Stimulated activated naive CD8-positive, alpha-beta T cell treated with anti-CD3 and anti-CD28 coated beads, Interleukin-15, amount 100 ng/mL, for 72 hours (primary cell): Measurements from ENCODE around the gene AMPD3.

Experiments
- ATAC-seq: fragments of 150-1000 bp; cut with Tn5 transposase; 2 replicates; pipeline ENCODE4 v1.10.0; 2021; ENCODE audit warnings: mild to moderate bottlenecking, moderate library complexity
- DNase-seq, 2 donors: peaks; one replicate each; pipeline ENCODE4 v3.0.0; 2021 to 2022
- H3K27ac Mint-ChIP-seq, 2 donors: one replicate each; pipeline ENCODE4 v1.8.0; 2022; ENCODE audit warnings: mild to moderate bottlenecking in 2 of 2, mixed read lengths in 2 of 2, moderate library complexity in 2 of 2
- H3K27me3 Mint-ChIP-seq: one replicate; pipeline ENCODE4 v1.8.0; 2022; ENCODE audit warnings: mixed read lengths
- H3K4me1 Mint-ChIP-seq: one replicate; pipeline ENCODE4 v1.8.0; 2022; ENCODE audit warnings: mild to moderate bottlenecking, mixed read lengths
- H3K4me3 Mint-ChIP-seq, 2 donors: one replicate each; pipeline ENCODE4 v1.8.0; 2022; ENCODE audit warnings: mild to moderate bottlenecking in 2 of 2, mixed read lengths in 2 of 2, moderate library complexity in 1 of 2
- H3K9me3 Mint-ChIP-seq, 2 donors: one replicate each; pipeline ENCODE4 v1.8.0; 2022; ENCODE audit warnings: mixed read lengths in 2 of 2

The AMPD3 gene

DNA sequence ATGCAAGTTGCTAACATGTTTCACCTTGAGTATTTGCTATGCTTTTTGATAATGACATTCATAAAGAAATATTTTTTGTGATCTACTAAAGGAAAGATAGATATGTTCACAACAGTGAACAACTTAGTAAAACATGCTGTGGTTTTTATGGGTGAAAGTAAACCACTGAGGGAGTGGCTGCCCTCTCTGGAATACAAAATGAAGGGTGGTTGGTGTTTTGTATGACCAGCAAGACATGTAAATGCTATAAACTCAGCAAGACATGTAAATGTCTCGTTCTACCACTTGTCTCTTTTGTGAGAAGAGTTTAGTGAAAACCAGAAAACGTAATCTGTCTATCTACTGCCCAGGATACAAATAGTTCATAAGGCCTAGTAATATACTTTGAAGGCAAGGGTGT lies 7.6 kb upstream of the AMPD3 start:
- Mint-ChIP-seq H3K9me3 (no peaks in the 10 kb centered on the region), H3K27ac (no peak overlapping the region), H3K4me3 (no peak overlapping the region), H3K4me1 (peaks cover 76% of the 10 kb centered on the region), H3K27me3 (no peaks in the 10 kb centered on the region)
- ATAC-seq (no peak), DNase-seq (no peak)

DNA sequence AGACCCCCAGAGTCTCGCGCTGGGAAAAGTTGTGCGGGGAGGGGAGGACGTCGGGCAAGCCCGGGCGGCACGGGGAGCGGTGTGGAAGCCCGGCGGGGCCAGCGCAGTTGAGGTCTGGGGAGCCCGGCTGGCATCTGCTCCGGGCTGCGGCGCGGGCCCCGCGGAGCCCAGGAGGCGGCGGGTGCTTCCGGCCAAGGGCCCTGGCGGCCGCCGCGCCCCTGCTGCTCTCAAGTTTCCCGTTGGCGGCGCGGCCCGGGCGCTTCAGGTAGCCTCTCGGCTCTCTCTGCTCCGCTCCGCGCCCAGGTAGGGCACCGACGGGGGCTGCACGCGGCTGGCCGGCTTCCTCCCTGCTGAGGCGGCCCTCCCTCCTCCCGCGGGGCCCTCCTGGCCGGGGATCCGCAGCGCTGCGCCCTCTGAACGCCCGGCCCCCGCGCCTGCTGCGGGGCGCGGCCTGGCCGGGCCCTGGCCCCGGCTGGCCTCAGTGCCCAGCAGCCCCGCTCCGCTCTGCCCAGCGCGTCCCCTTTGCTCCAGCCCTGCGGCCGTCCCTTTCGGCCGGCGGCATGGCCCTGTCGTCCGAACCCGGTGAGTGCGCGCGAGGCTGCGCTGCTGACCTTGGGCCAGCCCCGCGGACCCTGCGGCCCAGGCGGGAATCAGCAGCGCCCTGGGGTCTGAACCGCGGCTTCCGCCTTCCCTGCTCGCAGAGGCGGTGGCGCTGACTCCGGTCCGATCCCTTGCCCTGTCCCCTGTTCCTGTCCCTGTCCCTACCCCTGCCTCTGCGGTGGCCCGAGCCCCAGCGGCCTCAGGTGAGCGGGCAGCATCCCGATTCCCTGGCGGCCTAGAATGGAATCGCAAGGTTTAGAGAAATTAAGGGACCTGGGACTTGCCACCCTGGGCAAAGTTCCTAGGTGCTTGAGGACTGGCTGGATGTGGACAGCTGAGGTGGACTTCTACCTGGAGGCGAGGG lies 4.3 kb upstream of the AMPD3 start:
- H3K9me3 Mint-ChIP-seq = no peaks in the 10 kb centered on the region
- peak overlapping the region; percentile 86 to 94 for H3K4me3 Mint-ChIP-seq
- ATAC-seq (peak; percentile 69), DNase-seq (peak; percentile 65 to 66)
- H3K27me3 Mint-ChIP-seq = no peaks in the 10 kb centered on the region
- peaks cover 75% of the 10 kb centered on the region for H3K4me1 Mint-ChIP-seq
- peak overlapping the region; percentile 96 to 99 for H3K27ac Mint-ChIP-seq

DNA sequence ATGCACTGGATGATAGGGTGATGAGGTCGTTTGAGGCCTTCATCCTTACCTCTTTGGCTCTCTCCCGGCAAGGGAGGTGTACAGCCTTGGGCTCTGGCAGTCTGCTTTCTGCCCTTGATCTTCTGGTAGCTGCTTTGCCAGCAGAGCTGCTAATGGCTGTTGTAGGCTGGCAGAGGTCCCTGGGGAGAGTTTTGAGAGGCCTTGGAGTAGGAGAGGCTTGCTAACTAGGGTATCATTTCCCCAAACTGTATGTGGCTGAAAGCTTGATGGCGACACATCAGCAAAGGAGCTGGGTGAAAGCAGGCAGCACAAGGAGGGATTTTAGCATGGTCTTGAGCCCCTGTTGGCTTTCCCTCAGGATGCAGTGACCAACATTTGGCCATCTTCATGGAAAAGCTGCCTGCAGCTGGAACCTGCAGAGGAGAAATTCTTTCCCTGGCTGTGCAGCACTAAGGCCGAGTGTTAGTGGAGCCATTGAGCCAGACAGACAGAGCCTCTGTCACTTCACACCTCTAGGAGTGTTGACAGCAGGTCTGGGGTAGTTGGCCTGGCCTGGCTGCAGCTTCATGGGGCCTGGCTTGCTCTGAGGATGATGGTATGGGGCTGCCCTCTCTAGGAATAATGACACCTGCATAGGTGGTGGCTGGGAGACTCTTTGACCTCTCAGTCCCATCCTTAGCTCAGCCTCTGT lies 3.5 kb upstream of the AMPD3 start:
- Mint-ChIP-seq H3K27ac (peak overlapping the region; percentile 96 to 97), H3K4me3 (peak overlapping the region; percentile 86 to 92), H3K9me3 (no peaks in the 10 kb centered on the region), H3K27me3 (no peaks in the 10 kb centered on the region), H3K4me1 (peaks cover 77% of the 10 kb centered on the region)
- no peak for ATAC-seq
- peak in 1 of 2 donors; percentile 12 for DNase-seq

DNA sequence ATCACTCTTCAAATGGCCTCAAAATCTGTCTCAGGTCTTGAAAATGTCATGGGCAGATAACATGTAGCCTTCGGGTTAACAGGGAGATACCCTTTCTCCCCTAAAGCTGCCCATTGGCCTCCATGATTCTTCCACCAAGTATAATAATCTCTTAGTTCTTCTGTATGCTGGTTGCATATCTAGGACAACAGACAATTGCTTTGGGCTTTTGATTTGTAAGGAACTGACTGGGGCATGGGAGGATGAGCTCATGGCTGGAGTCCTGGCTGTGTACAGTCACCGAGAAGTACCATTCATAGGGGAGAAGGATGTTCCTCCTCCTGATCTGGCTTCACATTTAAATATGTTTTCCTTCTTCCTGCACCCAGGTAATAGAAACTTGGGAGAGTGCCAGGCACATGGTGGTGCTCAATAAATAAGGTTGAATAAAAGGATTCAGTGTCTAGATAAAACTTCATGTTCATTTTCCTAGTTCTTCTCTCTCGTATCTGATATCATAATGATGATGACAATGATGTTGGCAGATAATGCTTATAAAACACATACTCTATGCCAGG lies 2.8 kb upstream of the AMPD3 start:
- no peak for DNase-seq
- peaks cover 81% of the 10 kb centered on the region for H3K4me1 Mint-ChIP-seq
- no peaks in the 10 kb centered on the region for H3K9me3 Mint-ChIP-seq
- no peaks in the 10 kb centered on the region for H3K27me3 Mint-ChIP-seq
- no peak overlapping the region for H3K27ac Mint-ChIP-seq
- ATAC-seq = no peak
- H3K4me3 Mint-ChIP-seq = peak overlapping the region in 1 of 2 donors; percentile 92

DNA sequence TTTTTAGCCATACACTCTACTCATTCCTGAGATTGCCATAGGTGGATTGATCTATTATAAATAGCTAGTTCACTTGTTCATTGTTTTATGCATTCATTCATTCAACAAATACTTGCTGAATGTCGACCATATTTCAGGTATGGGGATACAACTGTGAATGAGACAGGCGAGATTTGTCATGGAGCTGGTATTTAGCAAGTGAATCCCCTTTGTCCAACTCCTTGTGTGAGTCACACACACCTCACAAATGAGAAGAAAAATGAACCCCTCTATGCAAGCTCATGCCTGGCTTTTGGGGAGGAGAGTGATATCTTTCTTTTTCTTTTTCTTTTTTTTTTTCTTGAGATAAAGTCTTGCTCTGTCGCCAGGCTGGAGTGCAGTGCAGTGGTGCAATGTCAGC lies 1.8 kb upstream of the AMPD3 start:
- ATAC-seq (no peak), DNase-seq (no peak)
- no peaks in the 10 kb centered on the region for H3K9me3 Mint-ChIP-seq
- H3K4me3 Mint-ChIP-seq = no peak overlapping the region
- H3K27me3 Mint-ChIP-seq = no peaks in the 10 kb centered on the region
- H3K27ac Mint-ChIP-seq = no peak overlapping the region
- H3K4me1 Mint-ChIP-seq = peaks cover 83% of the 10 kb centered on the region

DNA sequence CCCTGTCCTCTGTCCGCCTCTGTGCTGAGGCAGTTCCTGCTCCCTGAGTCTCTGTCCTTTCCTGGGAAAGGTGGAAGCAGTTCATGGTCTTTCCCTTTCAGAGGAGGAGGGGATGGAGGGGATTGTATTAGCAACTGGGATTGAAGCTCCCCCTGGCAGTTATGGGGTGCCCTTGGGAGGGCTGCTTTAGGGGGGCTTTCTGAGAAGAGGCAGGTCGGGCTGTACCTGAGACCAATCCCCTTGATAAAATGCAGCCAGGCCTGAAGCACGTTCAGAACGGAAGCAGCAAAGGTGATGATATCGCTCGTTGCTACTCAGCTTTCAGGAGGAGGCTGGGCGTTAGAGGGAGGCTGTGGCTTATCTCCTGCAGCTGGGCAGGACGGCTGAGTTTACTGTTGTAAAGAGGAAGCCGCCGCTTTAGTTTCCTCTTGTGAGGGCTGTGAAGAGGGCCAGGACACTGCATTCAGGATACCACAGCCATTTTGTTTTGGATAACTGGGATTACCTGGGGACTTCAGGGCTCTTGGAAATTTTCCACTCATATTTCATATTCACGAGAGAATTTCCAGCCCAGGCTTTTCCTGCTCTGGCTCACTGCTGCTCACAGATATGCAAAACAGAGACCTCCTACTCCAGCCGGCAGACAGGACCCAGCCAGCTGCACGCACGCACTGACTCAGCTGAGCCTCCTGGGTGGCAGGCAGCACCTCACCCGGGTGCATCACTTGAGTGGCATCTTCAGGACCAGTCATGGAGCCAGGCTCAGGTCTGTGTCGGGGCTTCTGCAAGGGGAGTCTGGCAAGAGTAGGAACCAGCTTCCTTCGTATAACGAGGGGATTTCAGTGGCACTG lies 798 bp downstream of the AMPD3 start:
- DNase-seq = peak; percentile 60 to 75
- H3K27me3 Mint-ChIP-seq = no peaks in the 10 kb centered on the region
- H3K9me3 Mint-ChIP-seq = no peaks in the 10 kb centered on the region
- peak; percentile 69 for ATAC-seq
- peak overlapping the region; percentile 90 for H3K27ac Mint-ChIP-seq
- peaks cover 95% of the 10 kb centered on the region for H3K4me1 Mint-ChIP-seq
- H3K4me3 Mint-ChIP-seq = peak overlapping the region; percentile 94 to 97

DNA sequence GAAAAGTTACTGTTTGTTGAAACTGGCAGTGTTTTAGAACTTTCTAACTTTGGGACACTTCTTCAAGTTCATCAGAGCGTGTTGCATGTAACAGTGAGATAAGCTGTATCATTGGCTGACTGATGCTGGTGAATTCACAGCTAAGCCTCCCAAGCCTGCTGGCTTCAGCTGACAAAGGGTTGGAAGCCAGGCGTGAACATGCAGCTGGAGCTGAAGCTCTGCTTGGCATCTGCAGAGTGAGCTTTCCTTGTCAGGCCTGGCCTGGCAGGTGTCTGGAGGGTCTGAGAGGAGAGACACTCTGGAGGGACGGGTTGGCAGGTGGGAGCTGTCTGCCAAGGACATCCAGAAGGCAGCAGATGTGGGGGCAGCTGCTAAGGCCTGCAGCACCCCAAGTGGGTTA lies 1.5 kb downstream of the AMPD3 start:
- Mint-ChIP-seq H3K27ac (peak overlapping the region; percentile 87 to 90), H3K27me3 (no peaks in the 10 kb centered on the region), H3K4me1 (peaks cover 91% of the 10 kb centered on the region), H3K9me3 (no peaks in the 10 kb centered on the region), H3K4me3 (peak overlapping the region; percentile 94 to 97)
- DNase-seq = no peak
- no peak for ATAC-seq

DNA sequence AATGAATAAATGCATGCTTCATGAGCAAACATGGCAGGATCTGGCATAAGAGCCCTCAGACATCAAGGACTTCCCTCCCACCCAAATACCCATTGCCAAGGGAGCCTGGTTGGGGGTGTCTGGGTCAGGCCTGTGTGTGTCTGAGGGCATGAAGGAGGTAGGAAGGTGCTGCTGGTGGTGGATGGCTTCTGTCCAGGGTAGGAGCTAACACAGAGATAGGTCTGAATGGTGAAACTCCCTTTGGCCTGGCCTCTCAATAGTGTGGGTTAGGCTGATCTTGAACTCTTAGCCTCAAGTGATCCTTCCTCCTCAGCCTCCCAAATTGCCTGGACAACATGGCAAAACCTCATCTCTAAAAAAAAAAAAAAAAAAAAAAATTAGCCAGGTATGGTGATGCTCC lies 2.8 kb downstream of the AMPD3 start:
- peak overlapping the region; percentile 94 to 97 for H3K4me3 Mint-ChIP-seq
- no peaks in the 10 kb centered on the region for H3K9me3 Mint-ChIP-seq
- DNase-seq (no peak), ATAC-seq (no peak)
- no peaks in the 10 kb centered on the region for H3K27me3 Mint-ChIP-seq
- H3K27ac Mint-ChIP-seq = no peak overlapping the region
- peaks cover 78% of the 10 kb centered on the region for H3K4me1 Mint-ChIP-seq

DNA sequence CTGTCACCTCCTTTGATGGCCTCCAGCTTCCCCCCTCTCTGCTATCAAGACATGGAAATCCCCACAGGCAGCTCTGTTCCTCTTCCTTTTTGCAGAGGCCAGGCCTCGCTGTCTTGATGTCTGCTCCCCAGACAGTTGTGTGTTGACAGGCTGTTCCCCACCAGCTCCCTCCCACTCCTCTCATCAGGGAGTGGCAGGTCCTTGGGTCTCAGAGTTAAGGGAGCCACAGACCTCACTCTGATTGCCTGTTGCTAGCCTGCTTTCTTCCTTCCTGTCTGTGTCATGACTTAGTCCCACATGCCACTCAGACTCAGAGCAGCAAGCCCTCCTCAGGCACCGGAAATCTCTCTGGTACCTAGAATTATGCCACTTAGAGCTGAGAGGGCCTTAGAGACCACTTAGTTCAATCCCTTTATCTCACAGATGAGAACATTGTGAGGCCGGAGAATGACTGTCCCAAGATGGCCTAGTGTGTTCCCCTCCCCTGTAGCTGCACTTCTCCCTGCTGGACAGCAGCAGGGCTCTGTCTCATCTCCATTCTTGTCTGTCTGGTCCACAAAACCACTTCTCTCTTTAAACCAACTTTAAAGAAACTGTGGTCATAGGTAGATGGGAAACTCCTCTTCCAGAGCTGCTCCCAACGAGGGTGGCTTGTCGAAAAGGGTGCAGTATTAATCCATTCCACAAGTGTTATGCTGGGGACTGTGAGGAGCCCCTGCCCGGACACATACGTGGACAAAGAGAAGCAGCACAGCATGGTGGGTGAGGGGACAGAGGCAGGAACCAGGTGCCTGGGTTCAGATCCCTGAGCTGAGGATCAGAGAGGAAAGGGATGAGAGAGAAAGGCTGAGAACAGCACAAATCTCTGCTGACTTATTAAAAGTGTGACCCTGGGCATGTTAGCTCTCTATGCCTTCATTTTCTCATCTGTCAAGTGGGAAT lies 4.2 kb downstream of the AMPD3 start:
- Mint-ChIP-seq H3K9me3 (no peaks in the 10 kb centered on the region), H3K27ac (peak overlapping the region; percentile 97 to 98), H3K4me3 (peak overlapping the region; percentile 86 to 94), H3K4me1 (peaks cover 67% of the 10 kb centered on the region), H3K27me3 (no peaks in the 10 kb centered on the region)
- ATAC-seq (peak; percentile 86), DNase-seq (peak; percentile 54 to 80)

DNA sequence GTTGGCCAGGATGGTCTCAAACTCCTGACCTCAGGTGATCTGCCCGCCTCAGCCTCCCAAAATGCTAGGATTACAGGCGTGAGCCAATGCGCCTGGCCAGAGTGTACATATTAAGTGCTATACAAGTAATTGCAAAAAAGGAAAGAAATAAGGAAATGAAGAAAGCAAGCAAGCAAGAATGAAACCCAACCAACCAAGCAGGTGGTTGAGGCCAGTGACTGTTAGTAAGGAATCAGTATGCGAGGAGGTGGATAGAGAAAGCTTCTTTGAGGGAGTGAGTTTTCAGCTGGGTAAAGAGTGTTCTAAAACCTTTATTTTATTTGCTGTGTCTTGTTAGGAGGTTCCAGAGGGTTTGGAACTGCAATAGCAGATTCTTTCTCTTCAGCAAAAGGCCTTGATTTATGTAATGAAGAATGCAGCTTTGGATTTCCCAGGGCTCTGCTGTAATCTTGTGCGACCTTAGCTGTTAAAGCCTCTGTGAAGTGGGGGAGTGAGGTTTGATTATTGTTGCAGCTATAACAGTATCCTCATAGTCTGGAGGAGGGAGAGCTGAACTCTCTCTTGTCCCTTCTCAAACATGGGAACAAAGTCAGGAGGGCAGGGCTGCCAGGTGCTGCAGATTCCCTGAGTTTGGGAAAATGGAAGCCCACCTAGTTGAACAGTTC lies 5.7 kb downstream of the AMPD3 start:
- Mint-ChIP-seq H3K4me3 (no peak overlapping the region), H3K27me3 (no peaks in the 10 kb centered on the region), H3K27ac (no peak overlapping the region), H3K9me3 (no peaks in the 10 kb centered on the region), H3K4me1 (peaks cover 61% of the 10 kb centered on the region)
- no peak for ATAC-seq
- DNase-seq = no peak

DNA sequence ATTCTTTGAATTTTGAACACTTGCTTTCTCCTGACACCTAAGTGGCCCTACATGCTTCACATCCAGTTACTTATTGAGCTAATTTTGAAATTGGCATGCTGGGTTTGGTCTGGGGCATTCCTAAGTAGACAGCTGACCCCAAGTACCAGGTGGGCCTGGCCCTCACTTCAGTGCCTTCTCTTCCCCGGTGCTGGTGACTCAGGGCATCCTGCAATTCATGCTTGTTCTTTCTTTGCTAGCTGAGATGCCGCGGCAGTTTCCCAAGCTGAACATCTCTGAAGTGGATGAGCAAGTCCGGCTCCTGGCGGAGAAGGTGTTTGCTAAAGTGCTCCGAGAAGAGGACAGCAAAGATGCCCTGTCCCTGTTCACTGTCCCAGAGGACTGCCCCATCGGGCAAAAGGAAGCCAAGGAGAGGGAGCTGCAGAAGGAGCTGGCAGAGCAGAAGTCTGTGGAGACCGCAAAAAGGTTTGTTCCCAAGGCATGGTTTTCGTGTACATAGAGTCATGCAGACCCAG lies 6.3 kb downstream of the AMPD3 start:
- ATAC-seq (no peak), DNase-seq (no peak)
- no peaks in the 10 kb centered on the region for H3K27me3 Mint-ChIP-seq
- H3K4me1 Mint-ChIP-seq = peaks cover 60% of the 10 kb centered on the region
- no peaks in the 10 kb centered on the region for H3K9me3 Mint-ChIP-seq
- no peak overlapping the region for H3K27ac Mint-ChIP-seq
- no peak overlapping the region for H3K4me3 Mint-ChIP-seq

DNA sequence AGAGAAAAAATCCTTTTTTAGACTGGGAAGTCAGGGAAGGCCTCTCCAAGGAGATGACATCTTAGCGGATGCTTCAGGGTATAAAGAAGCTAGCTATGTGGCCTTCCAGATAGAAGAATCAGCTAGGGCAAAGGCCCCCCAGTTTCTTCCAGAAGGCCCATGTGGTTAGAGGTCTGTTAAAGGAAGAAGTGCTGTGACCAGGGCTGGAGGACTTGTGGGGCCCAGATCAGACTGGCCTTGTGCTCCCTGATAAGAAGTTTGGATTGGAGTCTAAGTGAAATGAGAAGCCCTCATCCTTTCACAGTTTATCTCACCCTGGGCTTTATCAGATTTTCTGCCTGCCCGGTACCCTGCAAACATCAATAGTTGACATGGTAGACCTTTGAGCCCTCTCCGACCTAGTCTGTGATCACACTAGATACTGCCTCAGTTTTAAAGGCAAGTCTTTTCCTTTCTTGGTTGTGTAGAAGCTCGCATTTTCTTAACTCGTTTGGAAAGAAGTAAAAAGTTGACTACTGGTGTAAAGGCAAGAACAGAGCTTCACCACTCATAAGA lies 7.8 kb downstream of the AMPD3 start:
- H3K27ac Mint-ChIP-seq = no peak overlapping the region

DNA sequence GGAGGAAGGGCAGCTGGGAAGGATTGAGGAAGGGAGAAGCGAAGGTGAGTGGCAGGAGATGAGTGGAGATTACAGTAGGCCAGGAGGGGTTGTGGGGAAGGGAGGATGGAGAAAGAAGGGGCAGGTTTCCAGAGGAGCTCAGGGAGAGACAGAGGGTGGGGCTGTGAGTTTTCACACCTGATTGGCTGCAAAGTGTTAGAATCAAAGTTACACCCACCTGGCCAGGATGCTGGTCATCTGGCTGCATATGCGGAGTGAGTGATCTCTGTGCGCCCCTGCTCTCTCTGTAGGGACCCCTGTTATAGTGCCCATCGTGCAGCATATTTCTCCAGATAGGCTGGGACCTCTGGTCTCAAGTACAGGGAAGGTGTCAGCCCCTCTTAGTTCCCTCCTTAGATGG lies 18.3 kb downstream of the AMPD3 start:
- H3K4me3 Mint-ChIP-seq = no peak overlapping the region
- no peak overlapping the region for H3K27ac Mint-ChIP-seq
- peaks cover 29% of the 10 kb centered on the region for H3K4me1 Mint-ChIP-seq
- DNase-seq (no peak), ATAC-seq (no peak)
- H3K27me3 Mint-ChIP-seq = no peaks in the 10 kb centered on the region
- peaks cover 0 to 7% of the 10 kb centered on the region in 2 donors for H3K9me3 Mint-ChIP-seq

More for the DNA sequence above, 7.8 kb downstream of the AMPD3 start:
- no peak for DNase-seq
- Mint-ChIP-seq H3K27me3 (no peaks in the 10 kb centered on the region), H3K4me3 (no peak overlapping the region), H3K9me3 (peaks cover 0 to 5% of the 10 kb centered on the region in 2 donors), H3K4me1 (peaks cover 46% of the 10 kb centered on the region)
- ATAC-seq = no peak
